ENCODE data around the gene PPP1R8.

DNA sequence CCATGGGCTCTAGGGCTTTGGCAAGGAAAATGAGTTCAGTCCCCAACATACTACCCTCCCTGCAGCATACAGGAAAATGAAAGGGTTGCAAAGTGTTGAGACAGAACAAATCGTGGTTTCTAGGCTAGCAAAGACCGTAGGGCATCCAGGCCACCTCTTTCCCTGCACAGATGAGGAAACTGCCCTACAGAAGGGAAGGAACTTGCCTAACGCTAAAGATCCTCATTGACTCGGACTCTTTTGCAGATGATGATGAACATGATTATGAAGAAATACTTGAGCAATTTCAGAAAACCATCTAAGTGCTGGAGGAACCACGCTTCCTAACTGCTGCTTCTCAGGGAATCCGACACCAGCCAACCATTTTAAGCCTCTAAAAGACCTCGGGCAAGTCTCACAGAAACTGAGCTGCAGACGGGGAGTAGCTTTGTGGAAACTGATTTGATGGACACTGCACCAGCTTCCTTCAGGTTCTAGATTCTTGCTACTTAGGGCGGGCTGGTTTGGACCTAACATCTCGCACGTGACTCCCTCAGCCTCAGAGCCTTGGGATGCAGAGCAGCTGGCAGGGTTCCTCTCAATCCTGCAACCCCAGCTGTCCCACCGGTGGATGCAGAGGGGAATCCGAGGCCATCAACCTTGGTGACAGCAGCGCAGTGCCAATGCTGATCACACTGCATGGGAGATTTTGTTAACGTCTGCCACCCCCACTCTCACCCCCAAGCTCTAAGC, 55.2 kb downstream of the PPP1R8 start:
- TF ChIP-seq TCF7 (IDR thresholded peaks at IDR 0.05; ENCODE audit: borderline replicate concordance) = no peak
- TF ChIP-seq CBFB (IDR thresholded peaks at IDR 0.05; ENCODE audit: low read depth) = no peak
- TF ChIP-seq ATF3 (IDR thresholded peaks at IDR 0.05; ENCODE audit: borderline replicate concordance, extremely low read depth, low read depth, low read length) = no peak
- TF ChIP-seq EZH2 (IDR thresholded peaks at IDR 0.05; ENCODE audit: borderline replicate concordance, control insufficient read depth, low read depth, low read length) = no peak
- no peak for TF ChIP-seq ESRRA (IDR thresholded peaks at IDR 0.05; ENCODE audit: low read length)
- TF ChIP-seq CTCF (IDR thresholded peaks at IDR 0.05 in 2 of 3, conservative IDR thresholded peaks at IDR 0.05 in 1 of 3; ENCODE audit: control insufficient read depth in 2 of 3, extremely low read depth in 1 of 3, insufficient read depth in 1 of 3, low read depth in 3 of 3, low read length in 3 of 3) = no peak
- no peak for TF ChIP-seq RAD51 (IDR thresholded peaks at IDR 0.05)
- no peak for TF ChIP-seq YY1 (IDR thresholded peaks at IDR 0.05; ENCODE audit: low read depth, low read length)
- no peak for TF ChIP-seq RAD21 (IDR thresholded peaks at IDR 0.05; ENCODE audit: insufficient read depth, low read depth, low read length)
- no peak for TF ChIP-seq NFYA (IDR thresholded peaks at IDR 0.05; ENCODE audit: borderline replicate concordance, low read depth, low read length)
- no peak; the same call in 1 of the 2 replicates for TF ChIP-seq POLR2AphosphoS5 (IDR thresholded peaks at IDR 0.05; ENCODE audit: low read length)
